NCI-H345 treated with DMSO at 0.1 percent for 48 hours (cell line): ENCODE measurements around the gene GOLGA8J.
"Not testable (repeated sequence)": the region's sequence is repeated elsewhere in the genome, so short reads cannot be mapped to it uniquely, and the experiment has no call there.

Experiments used
- DNase-seq: peaks from one replicate; lab custom pipeline; 2025; ENCODE audit not compliant: unreplicated experiment; lab: John Stamatoyannopoulos, UW

The GOLGA8J gene, protein sequence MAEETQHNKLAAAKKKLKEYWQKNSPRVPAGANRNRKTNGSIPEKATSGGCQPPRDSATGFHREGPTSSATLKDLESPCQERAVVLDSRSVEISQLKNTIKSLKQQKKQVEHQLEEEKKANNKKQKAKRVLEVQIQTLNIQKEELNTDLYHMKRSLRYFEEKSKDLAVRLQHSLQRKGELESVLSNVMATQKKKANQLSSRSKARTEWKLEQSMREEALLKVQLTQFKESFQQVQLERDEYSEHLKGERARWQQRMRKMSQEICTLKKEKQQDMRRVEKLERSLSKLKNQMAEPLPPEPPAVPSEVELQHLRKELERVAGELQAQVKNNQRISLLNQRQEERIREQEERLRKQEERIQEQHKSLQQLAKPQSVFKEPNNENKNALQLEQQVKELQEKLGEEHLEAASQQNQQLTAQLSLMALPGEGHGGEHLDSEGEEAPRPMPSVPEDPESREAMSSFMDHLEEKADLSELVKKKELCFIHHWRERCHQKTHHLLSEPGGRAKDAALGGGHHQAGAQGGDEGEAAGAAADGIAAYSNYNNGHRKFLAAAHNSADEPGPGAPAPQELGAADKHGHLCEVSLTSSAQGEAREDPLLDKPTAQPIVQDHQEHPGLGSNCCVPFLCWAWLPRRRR

GRCh38 chr15:30082655-30083054, at the start of gene GOLGA8J:
Gene GOLGA8J, plus strand, starts transcription at chr15:30082955. Its CDS starts 98 bp downstream, at chr15:30083053.
- DNase-seq: not testable (repeated sequence)

DNA sequence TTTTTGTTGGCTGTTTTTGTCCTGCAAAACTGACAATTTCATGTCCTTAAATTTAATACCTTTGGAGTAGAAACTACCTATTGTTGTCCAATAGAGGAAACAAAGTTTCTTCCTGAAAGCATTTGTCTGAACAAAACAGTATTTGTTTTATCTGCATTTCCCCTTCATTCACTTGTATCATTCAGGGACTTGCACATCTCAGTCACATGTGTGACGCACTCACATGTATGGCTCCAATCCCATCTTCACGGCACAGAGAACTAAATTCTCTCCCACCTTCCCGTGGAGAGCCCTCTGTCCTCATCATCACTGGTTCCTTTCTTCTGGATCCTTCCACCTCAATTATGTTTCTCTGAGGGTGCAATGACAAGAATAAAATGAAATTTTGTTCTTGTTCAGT, 49.5 kb upstream of the GOLGA8J start:
- no peak for DNase-seq

GRCh38 chr15:30033763-30034162, 49.0 kb upstream of the GOLGA8J start:
- no peak for DNase-seq

- no peak for DNase-seq
Observed at GRCh38 chr15:30036036-30036703, 46.6 kb upstream of the GOLGA8J start.

- no peak for DNase-seq
Observed at GRCh38 chr15:30038667-30039523, 43.9 kb upstream of the GOLGA8J start.

- DNase-seq: no peak
Observed at GRCh38 chr15:30041868-30042267, 40.9 kb upstream of the GOLGA8J start.

DNA sequence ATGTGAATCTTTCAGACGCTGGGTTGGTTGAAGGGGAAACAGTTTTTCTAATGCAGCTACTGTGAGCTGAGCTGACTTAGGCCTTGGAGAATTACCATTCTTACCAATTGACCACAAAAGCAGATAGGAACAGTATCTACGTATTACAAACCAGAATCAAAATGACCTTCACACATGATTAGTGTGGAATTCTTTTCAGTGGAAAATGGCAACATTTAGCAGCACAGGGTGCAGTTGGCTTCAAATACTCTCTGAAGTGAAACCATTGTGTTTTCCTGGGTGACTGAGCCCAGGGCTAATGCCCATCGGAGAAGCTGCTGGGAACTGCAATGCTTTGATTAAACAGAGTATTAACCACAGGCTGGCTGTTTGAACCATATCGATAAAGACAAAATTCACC, 40.2 kb upstream of the GOLGA8J start:
- DNase-seq: no peak

- DNase-seq: no peak
Observed at GRCh38 chr15:30043211-30043655, 39.5 kb upstream of the GOLGA8J start.

DNA sequence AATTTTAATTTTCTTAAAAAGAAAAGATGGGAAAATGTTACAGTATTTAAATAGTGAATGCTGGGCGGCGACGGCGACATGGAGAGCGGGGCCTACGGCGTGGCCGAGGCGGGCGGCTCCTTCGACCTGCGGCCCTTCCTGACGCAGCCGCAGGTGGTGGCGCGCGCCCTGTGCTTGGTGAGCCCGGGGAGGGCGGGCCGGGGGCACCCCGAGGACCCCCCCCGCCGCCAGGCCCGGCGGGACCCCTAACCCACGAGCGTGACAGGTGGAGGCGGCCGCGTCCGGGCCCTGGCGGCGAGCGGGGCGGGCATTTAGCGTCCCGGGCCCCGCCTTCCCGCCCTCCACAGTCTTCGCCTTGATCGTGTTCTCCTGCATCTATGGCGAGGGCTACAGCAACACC, 38.4 kb upstream of the GOLGA8J start:
- no peak for DNase-seq

GRCh38 chr15:30044826-30045225, 37.9 kb upstream of the GOLGA8J start:
- DNase-seq: not testable (repeated sequence)

DNA sequence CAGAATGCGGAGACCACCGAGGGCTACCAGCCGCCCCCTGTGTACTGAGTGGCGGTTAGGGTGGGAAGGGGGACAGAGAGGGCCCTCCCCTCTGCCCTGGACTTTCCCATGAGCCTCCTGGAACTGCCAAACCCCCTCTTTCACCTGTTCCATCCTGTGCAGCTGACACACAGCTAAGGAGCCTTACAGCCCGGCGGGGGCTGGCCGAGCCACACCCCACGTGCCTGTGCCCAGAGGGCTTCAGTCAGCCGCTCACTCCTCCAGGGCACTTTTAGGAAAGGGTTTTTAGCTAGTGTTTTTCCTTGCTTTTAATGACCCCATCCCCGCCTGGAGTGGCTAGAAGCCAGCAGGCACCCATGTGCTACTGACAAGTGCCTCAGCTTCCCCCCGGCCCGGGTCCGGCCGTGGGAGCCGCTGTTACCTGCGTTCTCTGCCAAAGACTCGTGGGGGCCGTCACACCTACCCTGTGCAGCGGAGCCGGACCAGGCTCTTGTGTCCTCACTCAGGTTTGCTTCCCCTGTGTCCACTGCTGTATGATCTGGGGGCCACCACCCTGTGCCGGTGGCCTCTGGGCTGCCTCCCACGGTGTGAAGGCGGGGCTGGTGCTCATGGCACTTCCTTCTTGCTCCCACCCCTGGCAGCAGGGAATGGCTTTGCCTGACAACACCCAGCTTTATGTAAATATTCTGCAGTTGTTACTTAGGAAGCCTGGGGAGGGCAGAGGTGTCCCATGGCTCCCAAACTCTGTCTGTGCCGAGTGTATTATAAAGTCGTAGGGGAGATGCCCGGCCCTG, 37.3 kb upstream of the GOLGA8J start:
- DNase-seq: not testable (repeated sequence)

DNA sequence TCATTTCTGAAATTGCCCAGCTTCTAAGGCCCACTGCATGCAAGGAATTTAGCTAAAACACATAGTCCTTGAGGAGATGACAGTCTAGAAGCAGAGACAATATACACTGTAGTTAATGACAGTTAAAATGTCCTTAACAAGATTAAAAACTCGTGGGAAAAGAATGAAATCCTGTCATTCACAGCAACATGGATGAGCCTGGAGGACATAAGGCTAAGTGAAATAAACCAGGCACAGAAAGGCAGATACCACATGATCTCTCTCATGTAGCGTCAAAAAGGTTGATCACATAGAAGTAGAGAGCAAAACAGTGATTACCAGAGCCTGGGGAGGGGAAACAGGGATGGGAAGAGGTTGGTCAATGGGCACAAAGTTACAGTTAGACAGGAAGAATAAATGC, 36.3 kb upstream of the GOLGA8J start:
- DNase-seq: no peak

DNA sequence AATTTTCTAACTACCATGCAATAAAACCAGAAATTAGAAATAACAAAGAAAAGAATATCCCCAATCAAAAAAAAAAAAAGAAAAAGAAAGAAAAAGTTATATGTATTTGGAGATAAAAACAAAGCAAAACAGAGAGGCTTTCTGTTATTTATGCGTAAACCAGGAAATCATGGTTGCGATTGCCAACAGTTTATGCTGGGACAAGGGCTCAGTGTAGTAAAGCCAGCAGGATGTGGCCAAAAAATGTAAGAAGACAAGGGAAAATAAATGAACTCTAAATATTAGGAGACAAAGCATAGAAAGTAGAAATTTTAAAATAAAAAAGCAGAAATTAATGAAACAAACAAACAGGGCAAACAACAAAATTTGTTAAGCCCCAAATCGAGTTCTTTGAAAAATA, 27.2 kb upstream of the GOLGA8J start:
- no peak for DNase-seq

DNA sequence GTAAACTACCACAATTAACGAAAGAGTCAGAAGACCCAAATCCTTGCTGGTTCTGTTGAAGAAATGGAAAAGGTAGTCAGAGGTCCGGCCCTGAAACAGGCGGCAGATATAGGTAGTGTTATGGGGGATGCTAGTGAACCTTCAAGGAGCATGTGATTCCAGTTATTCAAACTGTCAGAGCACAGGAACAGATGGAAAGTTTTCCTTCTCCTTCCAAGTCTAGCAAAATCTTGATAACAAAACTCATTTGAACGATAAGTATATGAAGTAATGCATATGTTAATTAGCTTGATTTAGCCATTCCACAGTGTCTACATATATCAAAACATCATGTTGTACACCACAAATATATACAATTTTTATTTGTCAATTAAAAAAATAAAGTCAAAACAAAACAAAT, 26.6 kb upstream of the GOLGA8J start:
- no peak for DNase-seq

GRCh38 chr15:30059771-30060170, 23.0 kb upstream of the GOLGA8J start:
- no peak for DNase-seq

- no peak for DNase-seq
Observed at GRCh38 chr15:30062881-30063280, 19.9 kb upstream of the GOLGA8J start.

- DNase-seq: no peak
Observed at GRCh38 chr15:30063835-30064546, 18.8 kb upstream of the GOLGA8J start.

- peak; percentile 25 for DNase-seq
Observed at GRCh38 chr15:30065025-30065801, 17.5 kb upstream of the GOLGA8J start.

DNA sequence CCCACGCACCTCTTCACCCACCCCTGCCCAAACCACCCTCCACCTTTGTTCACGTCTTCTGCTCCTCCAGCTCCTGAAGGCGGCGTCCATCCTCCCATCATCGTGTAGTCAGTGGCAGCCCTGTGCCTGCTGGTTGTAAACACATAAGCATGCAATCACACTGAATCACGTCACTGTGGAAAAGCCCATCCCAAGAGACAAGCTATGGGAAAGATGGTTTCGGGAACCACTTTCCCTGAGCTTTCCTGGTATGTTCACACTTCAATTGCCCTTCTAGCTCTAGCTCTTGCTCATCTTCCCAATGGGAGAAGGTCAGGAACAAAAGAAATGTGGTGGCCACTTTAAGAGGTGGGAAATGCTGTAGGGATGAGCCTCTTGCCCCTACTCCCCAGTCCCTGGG, 14.4 kb upstream of the GOLGA8J start:
- DNase-seq: no peak
